Tibial nerve (tissue), 3 donors: ENCODE measurements around the gene CDC42BPB.

Experiments
- CTCF ChIP-seq, 5 experiments: fragments of 200-600 bp in 3 of 5; fragments of 450-650 bp in 2 of 5; sonication (generic) in 3 of 5; IDR thresholded peaks; one replicate each; pipeline ENCODE4 v1.5.1; 2016 to 2019; ENCODE audit warnings: antibody characterized with exemption in 5 of 5, mild to moderate bottlenecking in 3 of 5, moderate library complexity in 2 of 5
- POLR2A ChIP-seq, 2 donors: fragments of 450-650 bp; IDR thresholded peaks; one replicate each; pipeline ENCODE4 v1.6.1; 2017; ENCODE audit warnings: antibody characterized with exemption in 2 of 2, mild to moderate bottlenecking in 2 of 2, moderate library complexity in 2 of 2

DNA sequence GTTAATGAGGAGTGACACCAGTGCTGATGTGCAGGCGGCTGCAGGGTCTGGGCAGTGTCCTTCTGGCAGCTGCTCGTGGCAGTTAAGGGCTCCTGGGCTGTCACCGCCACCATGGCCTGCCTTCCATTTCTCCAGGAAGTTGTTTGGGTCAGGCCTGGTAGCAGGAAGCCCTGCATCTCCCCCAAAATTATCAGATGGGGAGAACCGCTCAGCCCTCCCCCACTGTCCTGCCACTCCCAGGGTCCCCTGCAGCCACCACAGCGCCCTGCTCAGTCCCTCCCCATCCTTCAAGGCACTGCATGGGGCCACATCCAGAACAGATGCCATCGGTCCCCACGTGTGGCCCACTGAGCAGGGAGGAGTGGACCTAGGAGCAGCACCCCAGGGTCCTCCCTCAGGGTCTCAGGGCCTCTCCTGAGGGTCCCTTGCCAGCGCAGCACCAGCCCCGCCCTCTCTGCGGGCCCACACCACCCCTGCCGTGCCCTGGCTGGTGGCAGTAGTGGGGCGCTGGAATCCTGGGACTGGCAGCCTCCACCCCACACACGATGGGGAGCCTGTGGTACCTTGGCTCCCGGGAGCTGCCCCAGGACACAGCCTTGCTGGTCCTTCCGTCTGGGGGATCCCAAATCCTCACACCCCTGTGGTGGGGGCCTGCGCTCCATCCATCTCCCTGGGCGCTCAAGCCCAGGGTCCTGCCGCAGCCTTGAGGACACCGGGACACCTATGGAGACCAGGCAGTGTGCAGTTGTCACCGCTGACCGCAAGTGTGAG is 145.2 kb downstream of the CDC42BPB start:
- TF ChIP-seq CTCF (IDR thresholded peaks at IDR 0.05) (no peak), POLR2A (IDR thresholded peaks at IDR 0.05) (no peak)
